Measurements from ENCODE around the gene DCLK3.

GRCh38 chr3:36681867-36682266, 82.5 kb downstream of the DCLK3 start:
- TF ChIP-seq, protein P1, sequence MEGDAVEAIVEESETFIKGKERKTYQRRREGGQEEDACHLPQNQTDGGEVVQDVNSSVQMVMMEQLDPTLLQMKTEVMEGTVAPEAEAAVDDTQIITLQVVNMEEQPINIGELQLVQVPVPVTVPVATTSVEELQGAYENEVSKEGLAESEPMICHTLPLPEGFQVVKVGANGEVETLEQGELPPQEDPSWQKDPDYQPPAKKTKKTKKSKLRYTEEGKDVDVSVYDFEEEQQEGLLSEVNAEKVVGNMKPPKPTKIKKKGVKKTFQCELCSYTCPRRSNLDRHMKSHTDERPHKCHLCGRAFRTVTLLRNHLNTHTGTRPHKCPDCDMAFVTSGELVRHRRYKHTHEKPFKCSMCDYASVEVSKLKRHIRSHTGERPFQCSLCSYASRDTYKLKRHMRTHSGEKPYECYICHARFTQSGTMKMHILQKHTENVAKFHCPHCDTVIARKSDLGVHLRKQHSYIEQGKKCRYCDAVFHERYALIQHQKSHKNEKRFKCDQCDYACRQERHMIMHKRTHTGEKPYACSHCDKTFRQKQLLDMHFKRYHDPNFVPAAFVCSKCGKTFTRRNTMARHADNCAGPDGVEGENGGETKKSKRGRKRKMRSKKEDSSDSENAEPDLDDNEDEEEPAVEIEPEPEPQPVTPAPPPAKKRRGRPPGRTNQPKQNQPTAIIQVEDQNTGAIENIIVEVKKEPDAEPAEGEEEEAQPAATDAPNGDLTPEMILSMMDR (optimal IDR thresholded peaks at IDR 0.05 in 1 of 3, IDR thresholded peaks at IDR 0.05 in 1 of 3, conservative IDR thresholded peaks at IDR 0.05 in 1 of 3; ENCODE audit: extremely low read depth in 1 of 3, insufficient read depth in 2 of 3, low read length in 3 of 3): no peak
- TF ChIP-seq EZH2 (IDR thresholded peaks at IDR 0.05; ENCODE audit: low read length): no peak

Measured in keratinocyte (primary cell).